Naive thymus-derived CD4-positive, alpha-beta T cell (primary cell): Measurements from ENCODE around the gene DDX20. TPM values are rescaled to one million over a fixed set of nuclear protein-coding genes. Genes with fewer than 3 reads are reported as not detected.

Source experiments
- polyA plus RNA-seq, 2 donors: library from polyadenylated mRNA; unstranded; fragments of 300-500 nt; fragmentation: Illumina TruSeq; gene quantifications; one replicate each; pipeline ENCODE4 v1.2.3, GENCODE V29; 2021
- total RNA-seq, 6 experiments: library from RNA in 5 of 6; stranded (reverse) in 5 of 6; gene quantifications; 1 replicate in 5 of 6; 2 replicates in 1 of 6; pipeline ENCODE4 v1.2.3 and lab custom pipeline; 2021 to 2026

The DDX20 gene
- total and polyA plus RNA-seq, 7 experiments from 2014 or later, result 11.6 to 27.0 (median 18.7) TPM

Other genes with a start within 250 kb of the DDX20 start
- 100 to 1,000 TPM in 4 of 5 experiments, 10 to 100 TPM in 1; 89.8 to 183 (median 107) TPM for gene RAP1A, start 136.1 kb upstream of the DDX20 start, total RNA-seq
- 10 to 100 TPM; 37.6 to 55.0 TPM for gene RAP1A, start 136.1 kb upstream of the DDX20 start, polyA plus RNA-seq
- 1 to 10 TPM in 2 of 5 experiments, under 1 TPM in 1, not detected in 2; 0.94 to 5.6 (median 2.3) TPM for gene INKA2, start 16.5 kb upstream of the DDX20 start, total RNA-seq
- not detected for gene INKA2, start 16.5 kb upstream of the DDX20 start, polyA plus RNA-seq
- under 1 TPM in 1 of 5 experiments, not detected in 4; 0.17 TPM for gene KCND3, start 233.8 kb downstream of the DDX20 start, total RNA-seq
- gene KCND3, start 233.8 kb downstream of the DDX20 start, polyA plus RNA-seq, result under 1 TPM in 1 of 2 donors, not detected in 1; 0.05 TPM